HEK293 (cell line): ENCODE measurements around the gene TAS2R46.

Experiments used
- CTCF ChIA-PET: fragments of 350-600 bp; formaldehyde crosslinking; extraction: SDS; loops from one replicate; lab custom pipeline; 2021; ENCODE audit warnings: antibody characterized with exemption; lab: Yijun Ruan, JAX
- POLR2A ChIA-PET: fragments of 300-600 bp; formaldehyde crosslinking; extraction: SDS; loops from one replicate; lab custom pipeline; 2020; ENCODE audit warnings: antibody characterized with exemption, inconsistent platforms; lab: Yijun Ruan, JAX
- H3K27ac ChIP-seq: fragments of 200-500 bp; sonication (Bioruptor generic); 2 replicates; pipeline ENCODE4 v1.5.1; 2014; ENCODE audit warnings: low read depth, low read length, control low read depth, inconsistent platforms; ENCODE audit errors: extremely low read depth
- H3K36me3 ChIP-seq, 2 experiments: fragments of 200-500 bp in 1 of 2; sonication (Bioruptor generic) in 1 of 2; 1 replicate in 1 of 2; 2 replicates in 1 of 2; pipeline ENCODE4 v1.5.1; 2014 to 2017; ENCODE audit warnings: inconsistent platforms in 2 of 2, low read length in 2 of 2; ENCODE audit not compliant: control insufficient read depth in 2 of 2, insufficient read depth in 1 of 2
- H3K4me1 ChIP-seq: fragments of 200-500 bp; sonication (Bioruptor generic); 2 replicates; pipeline ENCODE4 v1.5.1; 2014; ENCODE audit warnings: mild to moderate bottlenecking, low read length, inconsistent platforms; ENCODE audit not compliant: control insufficient read depth, insufficient read depth
- H3K4me3 ChIP-seq: 2 replicates; pipeline ENCODE4 v1.5.1; 2011; ENCODE audit warnings: low read depth, mild to moderate bottlenecking, control low read depth, low read length, moderate library complexity
- H3K9me3 ChIP-seq: fragments of 200-500 bp; sonication (Bioruptor generic); 2 replicates; pipeline ENCODE4 v1.5.1; 2014; ENCODE audit warnings: low read depth, low read length, inconsistent platforms; ENCODE audit not compliant: control insufficient read depth, insufficient read depth
- CTCF ChIP-seq: fragments of 450-650 bp; formaldehyde crosslinking; IDR thresholded peaks from 2 replicates; pipeline ENCODE4 v1.5.1; 2016; ENCODE audit warnings: missing biosample characterization, missing genetic modification characterization
- GLIS1 ChIP-seq: fragments of 450-650 bp; formaldehyde crosslinking; IDR thresholded peaks from 2 replicates; pipeline ENCODE4 v1.5.1; 2016; ENCODE audit warnings: missing biosample characterization, missing genetic modification characterization
- GLIS2 ChIP-seq: fragments of 450-650 bp; formaldehyde crosslinking; IDR thresholded peaks from 2 replicates; pipeline ENCODE4 v1.5.1; 2016; ENCODE audit warnings: missing biosample characterization, missing genetic modification characterization
- MYNN ChIP-seq: fragments of 450-650 bp; formaldehyde crosslinking; IDR thresholded peaks from 2 replicates; pipeline ENCODE4 v1.5.1; 2016; ENCODE audit warnings: missing biosample characterization, missing genetic modification characterization, borderline replicate concordance
- PBX3 ChIP-seq: sonication (generic); formaldehyde crosslinking; IDR thresholded peaks from 2 replicates; pipeline ENCODE4 v1.8.1; 2022; ENCODE audit warnings: mild to moderate bottlenecking, moderate library complexity, missing genetic modification reagents
- TCF7L2 ChIP-seq: IDR thresholded peaks from 2 replicates; pipeline ENCODE4 v1.6.1; 2011; ENCODE audit warnings: low read depth, mild to moderate bottlenecking, inconsistent platforms, low read length, moderate library complexity, borderline replicate concordance
- TRIM28 ChIP-seq: IDR thresholded peaks from 2 replicates; pipeline ENCODE4 v1.6.1; 2011; ENCODE audit warnings: low read length, control low read depth, borderline replicate concordance
- TSHZ1 ChIP-seq: fragments of 450-650 bp; formaldehyde crosslinking; IDR thresholded peaks from 2 replicates; pipeline ENCODE4 v1.5.1; 2016; ENCODE audit warnings: missing biosample characterization, missing genetic modification characterization, borderline replicate concordance
- ZBTB49 ChIP-seq: fragments of 450-650 bp; formaldehyde crosslinking; IDR thresholded peaks from 2 replicates; pipeline ENCODE4 v1.5.1; 2016; ENCODE audit warnings: missing biosample characterization, missing genetic modification characterization, low read depth
- ZIC2 ChIP-seq: fragments of 450-650 bp; formaldehyde crosslinking; IDR thresholded peaks from 2 replicates; pipeline ENCODE4 v1.5.1; 2016; ENCODE audit warnings: missing biosample characterization, missing genetic modification characterization
- ZNF155 ChIP-seq: fragments of 450-650 bp; formaldehyde crosslinking; IDR thresholded peaks from 2 replicates; pipeline ENCODE4 v1.5.1; 2016; ENCODE audit warnings: missing biosample characterization, missing genetic modification characterization
- ZNF23 ChIP-seq: fragments of 450-650 bp; formaldehyde crosslinking; IDR thresholded peaks from 2 replicates; pipeline ENCODE4 v1.5.1; 2016; ENCODE audit warnings: missing biosample characterization, missing genetic modification characterization, borderline replicate concordance
- ZNF239 ChIP-seq: fragments of 450-650 bp; formaldehyde crosslinking; IDR thresholded peaks from 2 replicates; pipeline ENCODE4 v1.5.1; 2016; ENCODE audit warnings: missing biosample characterization, missing genetic modification characterization
- ZNF394 ChIP-seq: fragments of 450-650 bp; formaldehyde crosslinking; IDR thresholded peaks from 2 replicates; pipeline ENCODE4 v1.5.1; 2016; ENCODE audit warnings: missing biosample characterization, missing genetic modification characterization, mild to moderate bottlenecking, moderate library complexity, borderline replicate concordance
- ZNF426 ChIP-seq: fragments of 450-650 bp; formaldehyde crosslinking; IDR thresholded peaks from 2 replicates; pipeline ENCODE4 v1.5.1; 2017; ENCODE audit warnings: missing biosample characterization, missing genetic modification characterization, mild to moderate bottlenecking, inconsistent platforms, moderate library complexity
- ZNF510 ChIP-seq: fragments of 450-650 bp; formaldehyde crosslinking; IDR thresholded peaks from 2 replicates; pipeline ENCODE4 v1.5.1; 2018; ENCODE audit warnings: mild to moderate bottlenecking, missing genetic modification characterization, missing biosample characterization; ENCODE audit not compliant: insufficient replicate concordance
- ZNF514 ChIP-seq: fragments of 450-650 bp; formaldehyde crosslinking; IDR thresholded peaks from 2 replicates; pipeline ENCODE4 v1.5.1; 2016; ENCODE audit warnings: missing biosample characterization, missing genetic modification characterization
- ZNF549 ChIP-seq: fragments of 450-650 bp; IDR thresholded peaks from 2 replicates; pipeline ENCODE4 v1.5.1; 2018; ENCODE audit warnings: missing biosample characterization, missing genetic modification characterization, mild to moderate bottlenecking, inconsistent platforms, moderate library complexity
- ZNF561 ChIP-seq: fragments of 450-650 bp; IDR thresholded peaks from 2 replicates; pipeline ENCODE4 v1.5.1; 2018; ENCODE audit warnings: missing biosample characterization, missing genetic modification characterization, borderline replicate concordance
- ZNF658 ChIP-seq: fragments of 450-650 bp; formaldehyde crosslinking; IDR thresholded peaks from 2 replicates; pipeline ENCODE4; 2016; ENCODE audit warnings: missing biosample characterization, missing genetic modification characterization
- ZNF664 ChIP-seq: fragments of 450-650 bp; formaldehyde crosslinking; IDR thresholded peaks from 2 replicates; pipeline ENCODE4 v1.5.1; 2016; ENCODE audit warnings: missing biosample characterization, missing genetic modification characterization
- ZNF677 ChIP-seq: fragments of 450-650 bp; IDR thresholded peaks from 2 replicates; pipeline ENCODE4 v1.5.0; 2018; ENCODE audit warnings: missing biosample characterization, mild to moderate bottlenecking, missing genetic modification characterization, moderate library complexity
- ZNF777 ChIP-seq: fragments of 450-650 bp; formaldehyde crosslinking; IDR thresholded peaks from 2 replicates; pipeline ENCODE4 v1.5.1; 2017; ENCODE audit warnings: missing biosample characterization, missing genetic modification characterization, borderline replicate concordance
- ZNF791 ChIP-seq: fragments of 450-650 bp; formaldehyde crosslinking; IDR thresholded peaks from 2 replicates; pipeline ENCODE4 v1.5.1; 2016; ENCODE audit warnings: missing biosample characterization, missing genetic modification characterization

Gene TAS2R46

GRCh38 chr12:11022520-11022919 lies 39.6 kb downstream of the TAS2R46 start, which contains the start of gene TAS2R19:
Gene TAS2R19 (minus strand): TSS chr12:11022620. CDS start chr12:11022571, 49 bp downstream.
- Histone ChIP-seq H3K36me3 (no peaks in the 10 kb centered on the region; a peak in 1 of 3 replicates), H3K27ac (no peak within 1 kb of the TSS), H3K4me3 (no peak within 1 kb of the TSS), H3K9me3 (no peaks in the 10 kb centered on the region), H3K4me1 (no peaks in the 10 kb centered on the region)
- CTCF ChIA-PET: interaction anchor here (0.9 kb wide), 1 partner anchor 9 kb away, joined by 3 read pairs; no protein-coding TSS in a partner anchor
- POLR2A ChIA-PET: no interaction called here
- no peak for TF ChIP-seq ZNF514
- no peak for TF ChIP-seq ZNF658 (tag by site-specific recombination)
- TF ChIP-seq GLIS2 (tag by site-specific recombination): no peak
- TF ChIP-seq TRIM28: no peak
- no peak for TF ChIP-seq ZNF394 (tag by site-specific recombination)
- TF ChIP-seq ZNF155: no peak
- no peak for TF ChIP-seq ZNF239 (tag by site-specific recombination)
- no peak for TF ChIP-seq ZNF549 (tag by site-specific recombination)
- no peak for TF ChIP-seq ZNF510
- no peak for TF ChIP-seq TSHZ1 (tag by site-specific recombination)
- no peak for TF ChIP-seq GLIS1 (tag by site-specific recombination)
- TF ChIP-seq TCF7L2: no peak
- TF ChIP-seq ZNF426: no peak
- no peak for TF ChIP-seq ZIC2 (tag by site-specific recombination)
- TF ChIP-seq PBX3 (CRISPR knock-in tag): no peak
- TF ChIP-seq ZBTB49 (tag by site-specific recombination): no peak

GRCh38 chr12:11016937-11017336 lies 45.2 kb downstream of the TAS2R46 start:
- H3K9me3 ChIP-seq: no peaks in the 10 kb centered on the region
- no peaks in the 10 kb centered on the region for H3K36me3 ChIP-seq
- ChIA-PET POLR2A (no interaction called here), CTCF (no interaction called here)
- no peaks in the 10 kb centered on the region for H3K4me1 ChIP-seq
- TF ChIP-seq ZNF664 (tag by site-specific recombination): no peak
- no peak for TF ChIP-seq ZNF561 (tag by site-specific recombination)
- TF ChIP-seq ZNF677: no peak
- no peak for TF ChIP-seq ZNF777 (tag by site-specific recombination)
- TF ChIP-seq ZNF239 (tag by site-specific recombination): no peak
- no peak for TF ChIP-seq ZNF791 (tag by site-specific recombination)
- no peak for TF ChIP-seq CTCF
- no peak for TF ChIP-seq ZNF23 (tag by site-specific recombination)
- no peak for TF ChIP-seq MYNN (tag by site-specific recombination)
- H3K27ac ChIP-seq: no peak overlapping the region
- no peak overlapping the region for H3K4me3 ChIP-seq
